Mucosa of rectum (tissue), 2 donors: ENCODE measurements around the gene NFIB.

Experiments
- H3K27ac ChIP-seq, 2 donors: one replicate each; pipeline ENCODE4 v1.7.0; 2013; ENCODE audit warnings: inconsistent platforms in 2 of 2, low read depth in 2 of 2, low read length in 2 of 2
- H3K27me3 ChIP-seq, 2 donors: one replicate each; pipeline ENCODE4 v1.7.0; 2013; ENCODE audit warnings: low read length in 2 of 2; ENCODE audit not compliant: control insufficient read depth in 2 of 2, insufficient read depth in 2 of 2
- H3K36me3 ChIP-seq, 2 donors: one replicate each; pipeline ENCODE4 v1.7.0; 2013; ENCODE audit warnings: low read length in 2 of 2; ENCODE audit not compliant: control insufficient read depth in 2 of 2, insufficient read depth in 2 of 2
- H3K4me1 ChIP-seq, 2 donors: one replicate each; pipeline ENCODE4 v1.7.0; 2013; ENCODE audit warnings: low read length in 2 of 2, mild to moderate bottlenecking in 1 of 2; ENCODE audit not compliant: control insufficient read depth in 2 of 2, insufficient read depth in 2 of 2
- H3K4me3 ChIP-seq, 2 donors: one replicate each; pipeline ENCODE4 v1.7.0; 2013; ENCODE audit warnings: low read length in 2 of 2
- H3K9ac ChIP-seq, 2 donors: one replicate each; pipeline ENCODE4 v1.7.0; 2013; ENCODE audit warnings: low read length in 2 of 2, low read depth in 1 of 2, mild to moderate bottlenecking in 1 of 2
- H3K9me3 ChIP-seq, 2 donors: one replicate each; pipeline ENCODE4 v1.7.0; 2013; ENCODE audit warnings: low read length in 2 of 2; ENCODE audit not compliant: control insufficient read depth in 2 of 2
- donor health status: healthy.
- donor health status: Normal muscosa, but diverticular disease.

The NFIB gene

DNA sequence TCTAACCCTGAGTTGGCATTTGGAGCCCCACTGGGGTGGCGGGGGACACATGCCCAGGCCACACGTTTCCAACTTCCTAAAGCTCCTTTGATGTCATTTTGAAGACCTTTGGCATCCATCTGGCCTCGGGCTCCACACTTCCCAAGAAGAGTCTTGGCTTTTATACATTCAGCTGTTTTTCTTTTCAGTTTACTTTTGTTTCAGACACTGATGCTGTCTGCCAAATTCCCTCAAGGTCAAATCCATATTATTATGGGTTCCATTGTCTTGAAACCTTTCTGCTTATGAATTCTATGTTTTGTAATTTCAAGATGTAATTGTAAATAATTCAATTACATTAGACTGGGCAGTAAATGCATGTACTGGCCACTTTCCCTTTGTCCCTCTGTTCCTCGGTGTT lies 23.7 kb upstream of the NFIB start:
- Histone ChIP-seq H3K9ac (no peak overlapping the region), H3K27me3 (peaks cover 14 to 15% of the 10 kb centered on the region in 2 donors)

DNA sequence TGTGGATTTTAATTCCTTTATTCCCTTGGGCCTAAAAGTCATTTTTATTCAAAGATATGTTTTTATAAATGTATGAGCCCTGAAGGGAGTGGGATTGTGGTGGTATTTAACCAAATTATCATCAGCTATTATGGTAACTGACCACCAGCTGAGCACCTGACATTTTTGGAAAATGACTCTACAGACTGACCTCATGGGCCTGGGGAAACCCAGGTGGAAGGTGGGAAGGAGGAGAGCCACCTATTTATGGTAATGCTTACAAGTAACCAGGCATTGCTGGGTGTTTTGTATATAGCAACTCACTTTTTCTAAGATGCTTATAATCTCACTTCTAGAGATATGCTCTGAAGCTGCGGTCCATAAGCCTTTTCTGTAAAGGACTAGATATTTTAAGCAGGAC lies 22.3 kb upstream of the NFIB start:
- H3K4me1 ChIP-seq = no peaks in the 10 kb centered on the region
- no peak overlapping the region for H3K4me3 ChIP-seq
- no peak overlapping the region for H3K27ac ChIP-seq
- H3K27me3 ChIP-seq = peaks cover 4 to 7% of the 10 kb centered on the region in 2 donors
- no peaks in the 10 kb centered on the region for H3K36me3 ChIP-seq
- no peak overlapping the region for H3K9ac ChIP-seq
- H3K9me3 ChIP-seq = no peaks in the 10 kb centered on the region

More for the DNA sequence above, 23.7 kb upstream of the NFIB start:
- Histone ChIP-seq H3K4me1 (no peaks in the 10 kb centered on the region), H3K9me3 (no peaks in the 10 kb centered on the region), H3K27ac (no peak overlapping the region), H3K36me3 (no peaks in the 10 kb centered on the region), H3K4me3 (no peak overlapping the region)

DNA sequence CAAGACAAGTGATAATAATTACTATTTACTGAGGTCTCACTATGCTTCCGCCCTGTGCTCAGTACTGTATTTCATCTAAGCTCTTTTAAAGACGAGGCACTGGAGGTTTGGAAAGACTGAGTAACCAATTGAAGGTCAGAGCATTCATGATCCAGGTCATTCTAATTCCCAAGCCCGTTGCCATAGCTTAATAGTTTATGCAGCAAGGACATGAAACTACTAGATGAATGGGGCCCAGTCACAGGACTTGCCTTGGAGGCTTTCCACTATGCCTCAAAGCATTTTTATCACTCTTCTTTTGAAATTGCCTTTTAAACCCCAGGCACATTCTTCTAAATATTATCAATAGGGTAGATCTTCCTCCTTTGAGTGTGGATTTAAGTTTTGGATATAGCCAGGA lies 17.2 kb upstream of the NFIB start:
- Histone ChIP-seq H3K27ac (no peak overlapping the region), H3K9ac (no peak overlapping the region), H3K9me3 (no peaks in the 10 kb centered on the region)

DNA sequence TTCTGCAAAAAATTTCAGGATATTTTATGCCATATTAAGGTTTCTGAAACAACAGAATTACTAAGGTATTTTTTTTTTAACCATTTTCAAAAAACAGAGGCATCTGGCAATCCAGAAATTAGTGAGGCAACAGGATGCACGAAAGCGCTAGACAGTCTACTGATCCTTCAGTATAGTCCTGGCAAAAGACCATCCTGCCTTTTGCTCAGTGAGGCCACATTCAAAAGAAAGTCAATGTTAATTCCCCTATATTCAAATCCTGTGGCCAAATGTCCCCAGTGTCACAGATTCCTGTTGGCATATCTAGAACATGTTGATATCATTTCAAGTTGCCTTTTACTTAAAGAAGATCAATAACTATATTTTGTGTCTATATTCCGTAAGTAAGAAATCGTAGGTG lies 13.1 kb upstream of the NFIB start:
- no peaks in the 10 kb centered on the region for H3K9me3 ChIP-seq
- H3K4me1 ChIP-seq = no peaks in the 10 kb centered on the region
- H3K27ac ChIP-seq = no peak overlapping the region

More for the DNA sequence above, 17.2 kb upstream of the NFIB start:
- Histone ChIP-seq H3K36me3 (no peaks in the 10 kb centered on the region), H3K4me3 (no peak overlapping the region), H3K4me1 (no peaks in the 10 kb centered on the region), H3K27me3 (no peaks in the 10 kb centered on the region)

DNA sequence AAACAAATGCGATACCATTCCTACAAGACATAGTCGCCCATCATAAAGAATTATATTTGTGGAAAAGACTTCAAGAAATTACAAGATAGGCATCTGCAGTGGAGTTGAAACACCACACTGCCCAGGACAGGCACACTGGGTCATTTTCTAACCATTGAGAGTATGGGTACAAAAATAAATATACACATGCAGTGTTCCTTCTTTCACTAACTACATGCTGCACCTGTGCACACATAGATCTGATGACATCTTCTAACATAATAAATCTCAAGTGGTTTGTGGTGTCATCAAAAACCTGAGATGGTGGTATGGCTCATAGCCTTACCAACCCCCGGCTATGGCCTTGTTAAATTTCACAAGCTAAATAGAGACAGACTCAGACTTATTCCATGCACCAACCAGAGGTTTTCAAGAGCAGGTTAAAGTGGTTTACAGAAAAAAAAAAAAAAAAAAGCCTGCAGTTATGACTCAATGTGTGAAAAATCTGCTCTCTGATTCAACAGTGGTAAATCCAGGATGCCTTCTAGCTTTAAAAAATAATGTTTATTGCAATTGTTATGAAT lies 12.4 kb upstream of the NFIB start:
- no peak overlapping the region for H3K4me3 ChIP-seq
- H3K9me3 ChIP-seq = no peaks in the 10 kb centered on the region
- no peaks in the 10 kb centered on the region for H3K36me3 ChIP-seq
- H3K4me1 ChIP-seq = peaks cover 3 to 5% of the 10 kb centered on the region in 2 donors
- H3K9ac ChIP-seq = no peak overlapping the region
- no peak overlapping the region for H3K27ac ChIP-seq
- no peaks in the 10 kb centered on the region for H3K27me3 ChIP-seq

More for the DNA sequence above, 13.1 kb upstream of the NFIB start:
- Histone ChIP-seq H3K36me3 (no peaks in the 10 kb centered on the region), H3K27me3 (no peaks in the 10 kb centered on the region), H3K4me3 (no peak overlapping the region), H3K9ac (no peak overlapping the region)

DNA sequence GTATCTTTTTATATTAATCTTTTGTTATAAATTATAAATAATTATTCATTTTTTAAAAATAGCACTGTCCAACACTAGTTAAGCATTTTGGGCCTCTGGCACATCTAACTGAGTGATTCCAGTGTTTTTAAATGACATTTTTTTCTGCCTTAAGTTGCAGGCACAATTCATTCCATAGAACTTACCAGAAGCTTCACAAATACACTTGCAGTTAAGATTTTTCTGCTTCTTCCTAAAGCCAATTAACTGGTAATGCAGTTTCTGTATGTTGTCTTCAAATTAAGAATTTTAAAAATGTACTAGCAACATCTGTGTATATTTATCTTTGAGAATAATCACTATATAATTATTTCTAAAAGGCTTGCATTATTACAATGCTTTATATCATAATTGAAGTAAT lies 11.2 kb upstream of the NFIB start:
- H3K9ac ChIP-seq = no peak overlapping the region
- no peaks in the 10 kb centered on the region for H3K36me3 ChIP-seq
- H3K27ac ChIP-seq = no peak overlapping the region
- H3K4me3 ChIP-seq = no peak overlapping the region
- no peaks in the 10 kb centered on the region for H3K9me3 ChIP-seq
- H3K27me3 ChIP-seq = no peaks in the 10 kb centered on the region
- peaks cover 5 to 9% of the 10 kb centered on the region in 2 donors for H3K4me1 ChIP-seq

DNA sequence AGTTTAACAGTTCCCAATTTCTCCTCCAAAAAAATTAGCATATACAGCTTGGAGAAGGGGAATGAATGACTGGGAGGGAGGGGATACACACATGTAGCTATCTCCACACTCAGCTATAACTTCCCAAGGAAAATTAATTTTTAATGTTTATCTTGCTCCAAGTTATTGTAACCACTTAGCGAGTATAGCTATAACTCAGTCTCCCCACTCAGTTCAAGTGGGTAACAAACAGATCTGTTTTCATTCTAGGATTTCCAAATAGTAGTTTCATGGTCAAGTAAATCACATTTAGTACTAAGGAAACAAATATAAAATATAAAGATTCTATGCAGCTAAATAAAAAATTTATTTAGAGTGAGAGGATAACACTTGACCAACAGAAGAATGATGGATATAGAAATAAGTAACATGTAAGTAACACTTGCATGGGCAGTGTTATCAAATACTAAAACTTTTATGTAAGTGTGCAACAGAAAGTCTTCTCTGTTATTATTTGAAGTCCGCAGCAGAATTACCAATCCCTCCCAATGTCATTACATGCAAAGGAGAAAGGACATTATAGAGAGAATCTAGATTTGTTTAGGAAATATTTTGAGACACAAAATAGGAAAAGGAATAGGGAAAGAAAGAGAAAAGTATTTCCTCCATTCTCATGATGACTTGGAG lies 10.2 kb upstream of the NFIB start:
- Histone ChIP-seq H3K9me3 (no peaks in the 10 kb centered on the region), H3K27me3 (no peaks in the 10 kb centered on the region), H3K4me3 (no peak overlapping the region), H3K4me1 (peaks cover 5 to 9% of the 10 kb centered on the region in 2 donors), H3K36me3 (no peaks in the 10 kb centered on the region), H3K27ac (no peak overlapping the region), H3K9ac (no peak overlapping the region)

DNA sequence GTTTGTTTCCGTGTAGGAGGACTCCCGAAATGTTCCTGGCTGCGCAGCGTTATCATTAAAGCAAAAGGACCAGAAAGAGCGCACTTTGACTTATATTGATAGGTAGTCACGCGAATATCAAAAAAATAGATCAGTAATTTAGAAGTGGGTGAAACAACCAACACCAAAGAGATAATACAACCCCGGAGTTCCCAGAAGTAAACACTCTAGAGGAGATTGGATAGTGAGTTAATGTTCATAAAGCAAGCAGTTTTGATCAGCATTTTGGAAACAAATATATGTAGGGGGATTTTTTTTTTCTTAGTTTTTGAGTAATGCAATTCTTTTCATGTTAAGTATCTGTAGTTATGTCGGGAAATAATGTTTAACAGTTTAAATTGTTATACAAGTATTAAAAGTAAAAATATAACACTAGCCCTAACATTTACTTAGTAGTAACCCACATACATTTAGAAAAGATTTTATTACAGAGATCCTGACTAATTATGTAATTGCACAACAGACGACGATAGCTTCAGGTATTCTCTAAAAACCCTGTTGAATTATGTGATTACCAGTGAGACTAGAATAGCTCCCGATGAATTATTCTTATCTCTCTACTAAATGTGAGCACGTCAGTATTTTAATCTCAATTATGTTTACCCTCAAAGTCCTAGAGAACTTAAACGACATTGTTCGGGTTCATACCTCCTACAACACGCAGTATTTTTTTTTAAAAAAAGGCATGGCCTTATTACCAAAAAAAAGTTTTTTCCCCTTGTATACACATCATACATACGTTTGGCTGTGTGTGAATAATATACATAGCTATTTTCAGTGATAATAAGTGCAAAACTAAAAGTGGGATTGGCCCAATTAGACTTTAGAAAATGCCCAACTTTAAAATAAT lies 9.4 kb upstream of the NFIB start:
- peaks cover 5 to 9% of the 10 kb centered on the region in 2 donors for H3K4me1 ChIP-seq
- no peaks in the 10 kb centered on the region for H3K9me3 ChIP-seq
- no peaks in the 10 kb centered on the region for H3K27me3 ChIP-seq
- peak overlapping the region; percentile 68 to 92 for H3K9ac ChIP-seq
- H3K36me3 ChIP-seq = no peaks in the 10 kb centered on the region
- H3K4me3 ChIP-seq = peak overlapping the region; percentile 82 to 85
- peak overlapping the region; percentile 91 to 96 for H3K27ac ChIP-seq

DNA sequence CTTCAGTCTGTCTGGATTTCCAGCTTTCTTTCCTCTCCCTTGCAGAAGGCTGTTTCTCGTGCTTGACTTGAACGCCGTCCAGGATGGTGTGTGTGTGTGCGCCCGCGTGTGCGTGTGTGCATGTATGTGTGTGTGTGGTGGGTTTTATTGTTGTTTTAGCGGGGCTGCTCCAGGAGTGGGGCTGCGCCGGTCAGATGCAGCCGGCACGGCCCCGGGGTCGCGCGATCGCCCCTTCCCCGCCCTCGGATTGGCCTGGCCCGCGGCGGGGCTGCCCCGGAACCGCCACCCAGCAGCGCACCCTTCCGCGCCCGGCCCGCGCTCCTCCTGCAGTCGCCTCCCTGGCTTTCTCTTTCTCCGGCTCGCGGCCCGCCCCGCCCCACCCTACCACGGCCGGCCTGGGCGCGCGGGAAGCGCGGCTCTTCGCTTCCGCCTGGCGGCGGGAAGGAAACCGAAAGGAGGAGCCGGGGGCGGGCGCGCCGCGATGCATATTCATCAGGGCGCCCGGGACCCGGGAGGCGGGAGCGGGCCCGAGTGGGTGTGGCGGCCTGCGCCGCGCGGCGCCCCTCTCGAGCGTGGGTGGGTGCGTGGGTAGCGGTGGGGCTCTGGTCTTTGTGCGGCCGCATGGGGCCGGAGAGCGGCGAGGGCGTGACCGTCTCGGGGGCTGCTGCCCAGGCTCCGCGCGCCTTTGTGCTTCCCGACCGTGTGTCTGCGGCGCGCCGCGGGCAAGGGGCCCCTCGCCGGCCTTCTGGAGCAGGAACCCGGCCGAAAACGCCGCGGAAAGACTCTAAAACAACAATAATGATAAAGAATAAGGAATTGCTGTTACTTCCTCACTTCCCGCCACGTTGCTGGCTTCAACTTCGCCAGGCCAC lies 8.5 kb upstream of the NFIB start:
- H3K4me3 ChIP-seq = peak overlapping the region; percentile 82 to 85
- H3K9ac ChIP-seq = peak overlapping the region; percentile 68 to 92
- H3K4me1 ChIP-seq = peaks cover 5 to 9% of the 10 kb centered on the region in 2 donors
- H3K27ac ChIP-seq = peak overlapping the region; percentile 91 to 96
- no peaks in the 10 kb centered on the region for H3K36me3 ChIP-seq
- no peaks in the 10 kb centered on the region for H3K9me3 ChIP-seq
- H3K27me3 ChIP-seq = no peaks in the 10 kb centered on the region
